Measurements from ENCODE around the gene NFX1.
"Not testable (repeated sequence)": the region's sequence is repeated elsewhere in the genome, so short reads cannot be mapped to it uniquely, and the experiment has no call there.

Gene NFX1

DNA sequence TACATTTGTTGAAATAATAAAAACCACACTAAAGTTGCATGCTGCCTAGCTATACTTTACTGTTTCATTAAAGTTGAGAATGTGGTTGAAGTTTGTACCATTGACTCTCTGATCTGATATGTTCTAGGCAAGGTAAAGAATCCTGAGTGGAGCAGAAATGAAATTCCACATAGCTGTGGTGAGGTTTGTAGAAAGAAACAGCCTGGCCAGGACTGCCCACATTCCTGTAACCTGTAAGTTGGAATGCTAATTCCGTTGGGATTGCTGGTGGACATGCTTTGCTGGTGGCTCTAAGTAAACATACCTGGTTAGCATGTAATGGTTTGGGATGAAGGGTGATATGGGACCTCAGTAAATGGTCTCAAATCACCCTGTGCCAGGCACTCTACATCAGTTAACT, 16.8 kb downstream of the NFX1 start:
- in situ Hi-C loops (cut with MboI; ENCODE audit: low sequenced_read_pairs), result no loop called here

DNA sequence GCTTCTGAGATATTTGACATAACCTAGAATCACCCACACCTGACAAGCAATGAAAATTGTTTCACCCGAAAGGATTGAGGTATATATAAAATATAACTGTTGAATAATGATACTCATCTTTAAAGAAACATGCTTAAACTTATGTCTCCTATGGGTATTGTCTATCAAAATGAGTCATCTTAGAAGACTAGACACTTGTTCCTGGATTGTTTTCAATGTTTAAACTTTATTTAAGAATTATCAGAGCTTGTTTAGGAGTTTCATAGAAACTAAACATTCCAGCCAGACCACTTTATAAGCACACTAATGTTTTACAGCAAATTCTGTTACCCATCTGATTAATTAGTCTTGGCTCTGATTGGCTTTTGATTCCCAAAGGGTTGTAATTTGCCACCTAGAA, 19.6 kb downstream of the NFX1 start:
- in situ Hi-C loops (cut with MboI; ENCODE audit: low sequenced_read_pairs), result no loop called here

DNA sequence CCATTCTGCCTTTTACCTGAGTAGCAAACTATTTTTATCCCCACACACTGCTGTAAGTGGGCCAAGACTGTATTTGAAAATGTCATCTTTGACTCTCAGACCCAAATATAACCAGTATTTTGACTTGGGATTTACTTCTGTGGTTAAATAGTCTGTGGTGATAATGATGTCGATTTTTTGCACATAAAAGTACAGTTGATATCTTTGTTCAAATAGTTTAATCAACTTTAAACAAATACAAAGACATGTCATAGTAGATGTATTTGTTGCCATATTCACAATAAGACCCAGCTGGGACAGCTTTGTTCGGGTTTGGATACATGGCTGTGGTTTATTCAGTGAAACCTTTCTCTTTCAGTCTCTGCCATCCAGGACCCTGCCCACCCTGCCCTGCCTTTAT, 20.4 kb downstream of the NFX1 start:
- in situ Hi-C loops (cut with MboI; ENCODE audit: low sequenced_read_pairs), result no loop called here

DNA sequence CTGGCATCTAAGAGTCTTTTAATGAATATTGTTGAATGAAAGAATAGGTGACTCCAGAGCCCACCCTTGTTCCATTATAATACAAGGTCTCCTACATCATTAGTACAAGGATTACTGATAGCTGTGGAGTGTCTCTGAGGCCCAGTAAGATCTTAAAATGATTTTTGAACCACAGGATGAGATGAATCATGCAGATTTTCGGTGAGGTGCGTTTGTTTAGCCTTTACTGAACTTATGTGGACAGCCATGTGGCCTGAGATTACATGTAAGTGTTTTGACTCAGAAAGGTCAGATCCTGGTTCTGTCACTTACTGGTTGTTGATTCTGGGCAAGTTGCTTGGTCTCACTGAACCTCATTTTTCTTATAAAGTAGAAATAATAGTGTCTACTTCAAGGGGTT, 21.6 kb downstream of the NFX1 start:
- in situ Hi-C loops (cut with MboI; ENCODE audit: low sequenced_read_pairs), result no loop called here

DNA sequence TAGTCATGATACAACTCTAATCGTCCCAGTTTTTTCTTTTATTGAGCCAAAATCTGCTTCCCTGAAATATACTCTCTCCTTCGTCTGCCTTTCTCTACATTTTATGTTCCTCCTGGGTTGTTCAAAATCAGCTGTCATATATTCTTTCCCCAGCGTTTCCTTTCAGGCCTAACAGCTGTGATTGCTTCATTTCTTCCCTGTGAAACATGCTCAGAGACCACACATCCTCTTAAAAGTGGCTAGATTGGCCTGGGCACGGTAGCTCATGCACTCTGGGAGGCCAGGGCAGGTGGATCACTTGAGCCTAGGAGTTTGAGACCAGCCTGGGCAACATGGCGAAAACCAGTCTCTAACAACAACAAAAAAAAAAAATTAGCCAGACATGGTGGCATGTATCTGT, 25.1 kb downstream of the NFX1 start:
- in situ Hi-C loops (cut with MboI; ENCODE audit: low sequenced_read_pairs), result no loop called here

DNA sequence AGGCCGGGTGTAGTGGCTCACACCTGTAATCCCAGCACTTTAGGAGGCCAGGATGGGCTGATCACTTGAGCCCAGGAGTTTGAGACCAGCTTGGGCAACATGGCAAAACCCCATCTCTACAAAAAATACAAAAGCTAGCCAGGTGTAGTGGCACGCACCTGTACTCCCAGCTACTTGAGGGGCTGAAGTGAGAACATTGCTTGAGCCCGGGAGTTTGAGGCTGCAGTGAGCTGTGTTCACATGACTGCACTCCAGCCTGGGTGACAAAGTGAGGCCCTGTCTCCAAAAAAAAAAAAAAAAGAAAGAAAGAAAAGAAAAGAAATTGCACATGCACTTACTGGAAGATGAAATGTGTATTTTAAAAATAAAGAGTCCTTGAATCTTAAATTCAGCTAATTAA, 26.8 kb downstream of the NFX1 start:
- in situ Hi-C loops (cut with MboI; ENCODE audit: low sequenced_read_pairs), result not testable (repeated sequence)

DNA sequence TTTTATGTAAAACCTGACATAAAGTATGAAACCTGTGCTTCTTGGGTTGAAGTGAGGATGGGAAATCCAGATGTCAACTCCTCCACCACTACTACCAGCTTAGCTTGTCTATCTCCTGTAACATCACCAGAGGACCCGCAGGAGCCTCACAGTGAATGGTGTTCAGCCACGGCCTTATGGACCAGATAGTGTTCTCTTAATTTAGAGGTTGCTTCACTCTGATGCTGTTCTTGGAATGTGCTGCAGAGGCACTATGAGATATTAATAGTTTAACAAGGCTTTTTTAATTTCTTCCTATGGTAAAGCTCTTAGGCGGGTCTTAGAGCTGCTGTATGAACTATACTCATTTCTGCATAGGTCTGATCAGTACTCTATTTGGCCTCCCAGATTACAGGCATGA, 27.9 kb downstream of the NFX1 start:
- in situ Hi-C loops (cut with MboI; ENCODE audit: low sequenced_read_pairs), result no loop called here

DNA sequence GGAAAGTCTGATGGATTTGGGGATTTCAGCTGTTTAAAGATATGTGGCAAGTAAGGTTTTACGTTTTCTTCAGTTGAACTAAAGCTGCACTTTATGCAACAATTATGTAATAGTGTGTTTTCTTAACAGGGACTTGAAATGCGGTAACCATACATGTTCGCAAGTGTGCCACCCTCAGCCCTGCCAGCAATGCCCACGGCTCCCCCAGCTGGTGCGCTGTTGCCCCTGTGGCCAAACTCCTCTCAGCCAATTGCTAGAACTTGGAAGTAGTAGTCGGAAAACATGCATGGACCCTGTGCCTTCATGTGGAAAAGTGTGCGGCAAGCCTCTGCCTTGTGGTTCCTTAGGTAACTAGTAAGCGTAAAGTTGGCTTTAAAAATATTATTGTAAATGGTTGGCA, 28.5 kb downstream of the NFX1 start:
- in situ Hi-C loops (cut with MboI; ENCODE audit: low sequenced_read_pairs), result no loop called here

DNA sequence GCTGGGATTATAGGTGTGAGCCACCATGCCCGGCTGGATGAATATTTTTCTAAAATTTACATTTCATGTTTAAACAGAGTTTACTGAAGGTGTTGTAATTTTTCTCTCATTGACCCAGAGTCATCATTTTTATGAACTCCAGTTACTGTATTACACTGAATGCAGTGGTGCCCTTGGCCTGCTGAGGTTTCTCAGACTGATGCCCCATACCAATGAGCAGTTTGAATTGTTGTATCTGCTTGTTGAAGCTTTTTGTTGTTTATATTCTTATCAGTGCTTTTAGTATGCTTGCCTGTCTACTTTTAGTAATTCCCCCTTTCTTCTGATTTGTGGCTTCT, 29.9 kb downstream of the NFX1 start:
- in situ Hi-C loops (cut with MboI; ENCODE audit: low sequenced_read_pairs), result no loop called here

DNA sequence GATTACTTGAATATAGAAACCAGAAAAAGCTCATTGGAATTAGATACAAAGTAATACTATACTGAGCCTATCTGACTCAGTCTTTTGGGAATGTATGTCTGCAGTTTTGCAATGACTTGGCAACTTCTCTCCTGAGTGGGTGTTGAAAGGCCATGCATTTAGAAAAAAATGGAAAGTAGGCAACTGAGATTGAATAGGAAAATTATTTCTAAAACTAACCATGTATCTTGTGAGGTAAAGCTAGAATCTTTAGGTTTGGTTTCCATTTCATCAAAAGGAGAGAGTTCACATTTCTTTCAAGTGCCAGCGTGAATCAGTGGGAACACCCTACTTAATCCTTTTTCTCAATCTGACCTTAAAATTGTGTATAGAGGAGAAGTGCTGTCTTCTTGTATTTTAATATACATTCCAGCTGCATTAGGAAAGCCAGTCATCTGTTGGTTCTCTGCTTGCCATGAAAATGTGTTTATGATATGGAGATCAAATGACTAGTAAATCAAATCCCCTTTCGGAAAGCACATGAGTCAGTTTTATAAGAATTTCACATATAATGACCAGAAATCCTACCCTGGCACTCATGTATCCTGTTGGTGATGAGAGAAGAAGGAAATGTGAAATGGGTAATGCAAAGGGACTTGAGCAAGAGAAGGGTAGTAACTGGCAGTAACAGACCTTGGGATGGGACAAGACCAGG, 30.4 kb downstream of the NFX1 start:
- in situ Hi-C loops (cut with MboI; ENCODE audit: low sequenced_read_pairs), result no loop called here

DNA sequence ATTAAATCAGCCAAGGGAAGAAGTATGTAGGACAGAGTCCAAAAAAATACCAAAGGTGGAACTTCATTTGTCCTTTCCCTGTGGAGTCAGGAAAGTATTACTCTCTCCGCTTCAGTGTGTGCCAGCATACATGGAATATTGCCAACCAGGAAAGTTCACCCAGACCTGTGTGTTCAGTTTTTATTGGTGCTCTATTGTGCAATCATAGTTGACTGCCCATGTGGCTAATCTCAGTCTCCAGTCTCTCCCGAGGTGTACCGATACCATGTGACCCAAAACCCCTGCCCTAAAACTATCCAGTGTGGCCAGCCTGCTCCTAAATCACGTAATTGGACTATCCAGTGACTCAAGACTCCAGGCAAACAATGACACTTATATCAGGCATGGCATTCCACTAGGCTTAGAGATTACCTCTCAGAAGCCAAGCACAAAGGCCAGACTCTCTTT, 38.8 kb downstream of the NFX1 start:
- in situ Hi-C loops (cut with MboI; ENCODE audit: low sequenced_read_pairs), result no loop called here

DNA sequence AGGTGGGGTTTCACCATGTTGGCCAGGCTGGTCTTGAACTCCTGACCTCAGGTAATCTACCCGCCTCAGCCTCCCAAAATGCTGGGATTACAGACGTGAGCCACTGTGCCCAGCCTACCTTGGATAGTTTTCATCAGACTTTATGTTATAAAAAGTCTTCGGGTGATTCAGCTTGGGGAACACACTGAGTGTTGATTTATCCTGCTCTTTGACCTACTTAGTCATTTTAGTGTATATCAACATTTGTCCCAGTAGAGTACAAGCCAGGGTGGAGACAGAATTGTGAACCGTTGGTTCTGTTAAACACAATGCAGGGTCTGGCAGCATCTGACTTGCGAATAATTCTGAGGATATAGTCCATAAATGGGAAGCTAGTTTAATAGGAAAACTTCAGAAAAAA, 39.7 kb downstream of the NFX1 start:
- in situ Hi-C loops (cut with MboI; ENCODE audit: low sequenced_read_pairs), result no loop called here

DNA sequence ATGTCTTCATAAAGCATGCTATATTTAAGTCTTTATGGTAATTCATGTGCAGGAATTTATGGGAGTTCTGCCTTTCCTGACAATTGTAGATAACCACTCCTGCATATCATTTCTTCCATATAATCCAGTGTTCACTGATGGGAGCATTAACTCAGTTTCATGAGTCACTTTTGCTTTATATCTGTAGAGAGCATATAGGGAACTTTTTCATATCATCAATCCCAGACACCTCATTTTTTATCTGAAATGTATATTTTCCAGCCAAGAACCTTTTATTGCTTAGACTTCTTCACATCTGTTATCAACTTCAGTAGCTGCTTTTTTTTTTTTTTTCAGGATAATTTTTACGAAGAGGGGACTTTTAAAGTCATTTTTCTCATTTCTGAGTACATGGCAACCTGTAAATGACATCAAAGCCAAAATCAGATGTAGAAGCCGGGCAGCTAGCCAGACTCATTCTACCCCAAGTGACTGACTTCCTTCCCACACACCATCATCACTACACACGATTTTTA, 41.1 kb downstream of the NFX1 start:
- in situ Hi-C loops (cut with MboI; ENCODE audit: low sequenced_read_pairs), result no loop called here

DNA sequence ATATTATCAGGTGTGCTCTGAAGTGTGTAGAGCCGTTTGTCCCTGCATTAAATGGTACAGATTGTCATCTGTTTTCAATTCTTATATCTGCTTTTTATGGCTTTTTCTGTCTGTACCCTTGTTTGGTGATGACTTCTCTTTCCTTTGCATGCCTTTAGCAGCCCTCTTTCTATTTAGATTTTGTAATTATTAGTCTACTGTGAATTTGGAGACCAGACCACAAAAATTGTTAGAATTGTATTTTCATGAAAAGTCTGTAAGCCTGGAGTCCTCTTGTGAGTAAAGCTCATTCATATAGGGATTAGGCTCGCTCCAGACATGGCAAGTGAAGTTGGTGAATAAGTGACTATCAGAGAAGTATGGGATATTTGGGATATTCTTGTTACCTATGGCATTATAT, 41.7 kb downstream of the NFX1 start:
- in situ Hi-C loops (cut with MboI; ENCODE audit: low sequenced_read_pairs), result no loop called here

DNA sequence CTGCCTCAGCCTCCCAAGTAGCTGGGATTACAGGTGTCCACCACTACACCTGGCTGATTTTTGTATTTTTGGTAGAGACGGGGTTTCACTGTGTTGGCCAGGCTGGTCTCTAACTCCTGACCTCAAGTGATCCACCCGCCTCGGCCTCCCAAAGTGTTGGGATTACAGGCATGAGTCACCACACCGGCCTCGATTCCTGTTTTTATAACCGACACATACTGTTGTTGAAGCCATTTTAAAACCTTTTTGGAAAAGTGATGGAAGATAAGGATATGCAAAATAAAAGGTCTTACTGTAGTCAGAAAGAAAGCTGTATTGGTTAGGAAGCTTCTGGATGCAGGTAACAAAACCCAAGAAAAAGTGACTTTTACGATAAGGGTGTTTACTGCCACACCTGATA, 42.6 kb downstream of the NFX1 start:
- in situ Hi-C loops (cut with MboI; ENCODE audit: low sequenced_read_pairs), result not testable (repeated sequence)

DNA sequence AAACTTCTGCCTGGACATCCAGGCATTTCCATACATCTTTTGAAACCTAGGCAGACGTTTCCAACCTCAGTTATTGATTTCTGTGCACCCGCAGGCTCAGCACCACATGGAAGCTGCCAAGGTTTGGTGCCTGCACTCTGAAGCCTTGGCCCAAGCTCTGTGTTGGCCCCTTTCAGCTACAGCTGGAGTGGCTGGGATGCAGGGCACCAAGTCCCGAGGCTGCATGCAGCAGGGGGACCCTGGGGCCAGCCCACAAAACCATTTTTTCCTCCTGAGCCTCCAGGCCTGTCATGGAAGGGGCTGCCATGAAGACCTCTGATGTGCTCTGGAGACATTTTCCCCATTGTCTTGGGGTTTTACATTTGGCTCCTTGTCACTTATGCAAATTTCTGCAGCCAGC, 49.9 kb downstream of the NFX1 start:
- in situ Hi-C loops (cut with MboI; ENCODE audit: low sequenced_read_pairs), result no loop called here

DNA sequence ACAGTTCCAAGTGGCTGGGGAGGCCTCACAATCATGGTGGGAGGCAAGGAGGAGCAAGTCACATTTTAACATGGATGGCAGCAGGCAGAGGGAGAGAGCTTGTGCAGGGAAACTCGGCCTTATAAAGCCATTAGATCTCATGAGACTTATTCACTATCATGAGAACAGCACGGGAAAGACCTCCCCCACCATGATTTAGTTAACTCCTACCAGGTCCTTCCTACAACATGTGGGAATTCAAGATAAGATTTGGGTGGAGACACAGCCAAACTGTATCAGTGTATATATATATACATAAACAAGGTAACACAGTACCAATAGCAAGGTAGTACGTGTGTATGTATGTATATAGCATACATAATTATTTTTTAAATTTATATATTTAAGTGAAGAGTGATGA, 50.9 kb downstream of the NFX1 start:
- in situ Hi-C loops (cut with MboI; ENCODE audit: low sequenced_read_pairs), result no loop called here

DNA sequence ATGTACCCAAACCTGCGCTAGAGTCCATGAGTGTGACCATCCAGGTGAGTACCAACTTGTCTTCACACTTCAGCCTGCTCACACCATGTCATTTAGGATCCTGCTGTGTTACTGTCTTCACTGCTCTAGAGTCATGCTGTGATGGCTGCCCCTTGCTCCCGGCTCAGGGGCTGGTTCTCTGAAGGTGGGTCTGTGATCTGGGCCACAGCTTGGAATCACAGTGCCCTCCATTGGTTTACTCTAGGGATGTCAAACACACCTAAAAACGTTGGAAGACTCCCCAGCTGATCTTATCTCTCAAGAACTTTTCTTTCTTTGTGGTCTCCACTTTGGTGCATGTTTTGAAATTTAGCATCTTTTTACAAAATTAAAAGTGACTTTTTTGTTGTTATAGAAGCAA, 53.8 kb downstream of the NFX1 start:
- in situ Hi-C loops (cut with MboI; ENCODE audit: low sequenced_read_pairs), result no loop called here

DNA sequence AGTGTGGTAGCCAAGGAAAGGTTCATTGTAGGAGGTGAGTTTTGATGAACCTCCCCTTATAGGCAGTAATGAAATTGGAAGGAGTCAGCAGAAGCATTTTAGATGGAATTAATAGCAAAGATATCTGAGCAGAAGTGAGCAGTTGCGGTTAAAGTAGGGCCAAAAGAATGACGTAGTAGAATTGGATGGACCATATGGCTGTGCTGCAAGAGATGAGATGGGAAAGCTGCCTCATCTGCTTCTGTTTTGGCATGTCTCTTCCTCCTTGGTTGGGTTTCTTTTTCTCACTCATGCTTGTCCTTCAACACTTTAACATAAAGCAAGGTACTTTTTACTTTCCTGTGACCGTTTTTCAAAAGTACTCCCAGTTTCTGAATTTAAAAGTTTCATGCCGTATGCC, 56.2 kb downstream of the NFX1 start:
- in situ Hi-C loops (cut with MboI; ENCODE audit: low sequenced_read_pairs), result no loop called here

DNA sequence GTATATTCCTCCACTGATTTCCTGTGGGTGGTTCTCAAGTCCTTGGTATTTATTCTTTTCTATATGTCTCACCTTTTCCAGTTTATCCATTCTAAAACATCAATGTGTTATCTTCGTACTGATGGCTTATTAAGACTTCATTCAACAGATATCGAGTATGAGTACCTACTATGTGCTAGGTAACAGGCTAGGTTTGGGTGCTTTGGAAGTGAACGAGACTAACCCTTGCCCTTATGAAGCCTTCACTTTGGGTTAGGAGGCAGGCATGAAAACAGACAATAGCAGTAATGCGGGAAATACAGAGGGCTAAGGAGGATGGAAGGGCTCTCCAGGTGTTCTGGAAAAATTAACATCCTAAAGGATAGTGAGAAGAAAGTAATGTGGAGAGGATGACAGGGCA, 58.7 kb downstream of the NFX1 start:
- in situ Hi-C loops (cut with MboI; ENCODE audit: low sequenced_read_pairs), result no loop called here

DNA sequence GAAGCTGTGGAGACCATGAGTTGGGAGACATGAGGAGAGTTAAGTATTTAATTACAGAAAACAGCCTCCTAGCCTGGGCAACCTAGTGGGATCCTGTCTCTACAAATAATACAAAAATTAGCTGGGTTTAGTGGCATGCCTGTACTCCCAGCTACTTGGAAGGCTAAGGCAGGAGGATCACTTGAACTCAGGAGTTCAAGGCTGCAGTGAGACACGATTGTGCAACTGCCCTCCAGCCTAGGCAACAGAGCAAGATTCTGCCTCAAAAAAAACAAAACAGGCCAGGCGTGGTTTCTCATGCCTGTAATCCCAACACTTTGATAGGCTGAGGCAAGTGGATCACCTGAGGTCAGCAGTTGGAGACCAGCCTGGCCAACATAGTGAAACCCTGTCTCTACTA, 59.4 kb downstream of the NFX1 start:
- in situ Hi-C loops (cut with MboI; ENCODE audit: low sequenced_read_pairs), result no loop called here

DNA sequence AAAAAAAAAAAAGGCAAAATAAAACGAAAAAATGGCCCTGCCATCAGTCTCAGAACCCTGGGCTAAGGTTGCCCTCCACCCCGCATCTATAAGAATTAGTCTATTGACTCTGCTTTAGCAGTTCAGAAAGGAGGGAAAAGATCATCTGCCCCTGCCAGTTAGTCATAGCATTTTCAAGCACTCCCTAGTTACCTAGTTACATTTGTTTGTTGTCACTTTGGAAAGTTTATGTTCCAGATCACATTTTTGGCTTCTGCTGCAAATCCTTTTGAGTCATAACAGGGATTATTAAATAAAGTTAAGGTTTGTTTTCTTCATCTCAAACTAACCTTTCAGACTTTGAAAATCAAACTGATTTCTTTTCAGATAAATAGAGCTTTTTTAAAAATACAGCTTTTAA, 60.0 kb downstream of the NFX1 start:
- in situ Hi-C loops (cut with MboI; ENCODE audit: low sequenced_read_pairs), result no loop called here

DNA sequence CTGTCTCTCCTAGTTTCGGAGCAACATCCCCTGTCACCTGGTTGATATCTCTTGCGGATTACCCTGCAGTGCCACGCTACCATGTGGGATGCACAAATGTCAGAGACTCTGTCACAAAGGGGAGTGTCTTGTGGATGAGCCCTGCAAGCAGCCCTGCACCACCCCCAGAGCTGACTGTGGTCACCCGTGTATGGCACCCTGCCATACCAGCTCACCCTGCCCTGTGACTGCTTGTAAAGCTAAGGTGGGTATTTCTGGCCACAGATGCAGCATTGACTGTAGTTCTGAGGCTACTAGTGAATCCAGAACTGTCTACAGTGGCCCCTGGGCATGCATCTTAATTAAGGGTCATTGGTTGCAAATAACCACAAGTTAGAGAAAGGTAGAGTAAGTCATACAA, 61.2 kb downstream of the NFX1 start:
- in situ Hi-C loops (cut with MboI; ENCODE audit: low sequenced_read_pairs), result no loop called here

All from HL-60/S4 treated with retinoic acid at 250 ng/mL for 4 days and 3 days (cell line).